ENCODE results near the gene RRAGC.

DNA sequence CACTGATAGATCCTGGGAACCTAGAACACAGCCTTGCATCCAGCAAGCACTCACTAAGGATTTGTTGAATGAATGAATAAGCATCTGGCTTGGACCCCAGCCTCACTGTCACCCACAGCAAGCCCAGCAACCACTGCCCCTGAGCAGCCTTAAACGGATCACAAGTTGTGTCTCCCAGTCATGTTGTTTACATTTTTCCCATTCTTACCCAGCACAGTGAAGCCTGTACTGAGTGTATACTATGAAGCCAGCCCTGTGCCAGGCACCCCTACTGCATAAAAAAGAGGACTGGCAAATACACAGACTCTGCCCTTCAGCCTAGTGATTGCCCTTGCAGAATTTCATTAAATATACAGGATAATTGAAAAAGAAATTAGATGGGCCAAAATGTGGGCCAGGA is 30.2 kb downstream of the RRAGC start:
- TF ChIP-seq CTCF (IDR thresholded peaks at IDR 0.05) (no peak), USF2 (CRISPR knock-in tag; IDR thresholded peaks at IDR 0.05) (no peak)
- TF ChIP-seq, protein P1, sequence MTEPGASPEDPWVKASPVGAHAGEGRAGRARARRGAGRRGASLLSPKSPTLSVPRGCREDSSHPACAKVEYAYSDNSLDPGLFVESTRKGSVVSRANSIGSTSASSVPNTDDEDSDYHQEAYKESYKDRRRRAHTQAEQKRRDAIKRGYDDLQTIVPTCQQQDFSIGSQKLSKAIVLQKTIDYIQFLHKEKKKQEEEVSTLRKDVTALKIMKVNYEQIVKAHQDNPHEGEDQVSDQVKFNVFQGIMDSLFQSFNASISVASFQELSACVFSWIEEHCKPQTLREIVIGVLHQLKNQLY (CRISPR knock-in tag; IDR thresholded peaks at IDR 0.05) = no peak
